Activated CD4-positive, alpha-beta T cell treated with anti-CD3 and anti-CD28 coated beads for 24 hours (primary cell): ENCODE results near the gene CSNK1D.
"Not testable (repeated sequence)": the region's sequence is repeated elsewhere in the genome, so short reads cannot be mapped to it uniquely, and the experiment has no call there.

Source experiments
- DNase-seq, 2 donors: peaks; one replicate each; pipeline ENCODE4 v3.0.0-alpha.2; 2020; ENCODE audit warnings: low read depth in 2 of 2

The CSNK1D gene

DNA sequence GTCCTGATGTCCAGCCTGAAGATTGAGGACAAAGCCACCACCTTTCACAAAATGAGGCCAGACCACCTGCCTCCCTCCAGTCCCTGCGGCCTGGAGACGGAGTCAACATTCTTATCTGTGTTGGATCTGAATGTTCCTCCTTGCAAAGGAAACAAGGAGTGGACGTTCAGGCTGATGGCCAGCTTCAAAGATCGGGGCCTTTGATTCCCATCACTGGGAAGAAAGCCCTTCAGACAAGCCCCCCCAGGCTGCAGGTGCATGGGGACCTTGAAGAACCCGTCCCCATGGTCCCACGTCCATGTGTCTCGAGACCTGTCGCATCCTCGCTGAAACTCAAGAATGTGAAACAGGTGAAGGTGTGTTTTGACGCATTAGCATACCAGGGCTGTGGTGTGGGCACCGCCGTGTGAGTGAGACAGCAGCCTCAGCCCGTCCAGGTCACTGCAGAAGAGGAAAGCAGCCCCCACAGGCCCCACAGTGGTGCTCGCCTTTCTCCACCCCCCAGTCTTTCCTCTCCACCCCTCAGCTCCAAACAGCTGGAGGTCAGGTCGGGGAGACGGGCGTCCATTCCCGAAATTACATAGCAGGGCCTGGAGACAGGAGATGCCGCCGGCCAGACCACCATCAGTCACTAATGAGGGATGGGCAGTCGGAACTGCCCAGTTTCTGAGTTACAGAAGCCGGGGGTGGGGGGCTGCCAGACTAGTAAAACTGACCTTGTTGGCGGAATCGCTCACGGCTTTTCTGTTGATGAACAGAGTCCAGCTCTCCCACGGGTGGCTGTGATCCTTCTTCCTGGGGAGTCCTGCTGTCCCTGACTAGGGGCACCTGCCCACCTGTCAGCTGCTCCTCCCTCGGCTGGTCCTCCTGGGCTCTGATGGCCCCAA lies 877 bp upstream of the CSNK1D start:
- no peak for DNase-seq

DNA sequence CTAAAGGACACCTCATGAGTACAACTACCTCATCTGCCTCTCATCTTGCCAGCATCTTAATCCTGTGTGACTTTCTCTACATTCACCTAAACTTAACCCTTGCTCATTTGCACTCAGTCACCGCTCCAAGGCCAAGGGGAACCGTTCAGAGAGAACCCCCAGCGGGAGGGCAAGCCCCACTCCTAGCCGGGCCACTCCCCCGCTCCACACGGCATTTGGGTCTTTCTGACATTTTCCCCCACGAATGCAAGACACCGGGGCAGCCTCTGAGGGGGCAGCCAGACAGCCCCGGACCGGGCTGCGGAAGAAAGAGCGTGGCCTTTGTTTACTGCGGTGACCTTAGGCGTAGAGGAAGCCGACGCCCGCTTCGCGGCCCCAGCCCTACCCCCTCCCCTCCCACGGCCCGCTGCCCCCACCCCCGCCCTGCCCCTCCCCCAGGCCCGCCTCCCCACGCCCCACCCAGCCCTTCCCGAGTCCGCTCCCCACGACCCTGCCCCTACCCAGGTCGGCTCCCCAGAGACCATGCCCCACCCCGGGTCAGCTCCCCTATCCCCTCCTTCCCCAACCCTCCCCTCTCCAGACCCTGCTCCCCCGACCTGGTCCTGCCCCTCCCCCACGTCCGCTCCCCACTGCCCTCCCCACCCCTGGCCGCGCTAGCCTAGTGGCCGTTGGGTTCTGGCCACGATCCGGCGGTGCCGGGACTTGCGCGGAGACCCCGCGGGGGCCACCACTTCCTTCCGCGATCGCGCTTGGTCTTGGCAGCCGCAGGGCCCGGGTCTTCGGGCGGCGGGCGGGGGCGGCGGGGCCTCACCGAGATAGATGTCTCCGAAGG lies 789 bp downstream of the CSNK1D start:
- DNase-seq, result peak in 1 of 2 donors; percentile 14

DNA sequence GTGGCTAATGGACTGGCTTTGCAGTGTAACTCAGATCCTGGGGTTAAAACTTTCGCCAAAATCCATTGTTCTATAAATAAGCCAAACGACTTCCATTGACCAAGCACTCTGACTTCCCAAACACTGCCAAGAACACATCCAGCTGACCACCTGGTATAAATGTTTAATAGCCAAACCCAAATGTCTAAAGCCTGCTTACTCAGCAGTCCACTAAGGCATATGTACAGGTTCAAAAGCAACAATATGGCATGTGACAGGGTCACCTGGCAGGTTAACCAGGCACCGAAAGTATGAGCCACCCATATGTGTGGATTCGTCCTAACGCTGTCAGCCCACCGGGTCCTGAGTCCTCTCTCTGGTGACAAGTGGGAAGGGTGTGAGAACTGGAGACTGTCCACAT lies 2.1 kb downstream of the CSNK1D start:
- DNase-seq, result no peak

DNA sequence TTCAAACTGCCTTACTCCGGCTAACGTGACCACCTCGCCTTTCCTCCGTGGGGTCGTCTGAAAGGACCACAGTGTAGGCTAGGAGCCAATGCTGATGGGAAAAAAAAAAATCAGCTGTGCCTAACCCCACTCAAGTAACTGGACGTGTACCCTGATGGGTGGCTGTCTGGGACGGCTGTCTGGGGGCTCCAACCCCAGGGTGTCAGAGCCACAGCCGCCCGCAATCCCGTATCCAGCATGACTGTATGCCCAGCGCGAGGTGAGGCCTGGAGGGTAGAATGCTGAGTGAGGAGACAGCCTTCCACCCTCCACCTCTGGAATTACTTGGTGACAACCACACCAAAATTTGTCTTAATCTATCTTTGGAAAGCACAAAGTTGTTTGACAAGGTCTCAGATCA lies 2.8 kb downstream of the CSNK1D start:
- DNase-seq, result no peak

DNA sequence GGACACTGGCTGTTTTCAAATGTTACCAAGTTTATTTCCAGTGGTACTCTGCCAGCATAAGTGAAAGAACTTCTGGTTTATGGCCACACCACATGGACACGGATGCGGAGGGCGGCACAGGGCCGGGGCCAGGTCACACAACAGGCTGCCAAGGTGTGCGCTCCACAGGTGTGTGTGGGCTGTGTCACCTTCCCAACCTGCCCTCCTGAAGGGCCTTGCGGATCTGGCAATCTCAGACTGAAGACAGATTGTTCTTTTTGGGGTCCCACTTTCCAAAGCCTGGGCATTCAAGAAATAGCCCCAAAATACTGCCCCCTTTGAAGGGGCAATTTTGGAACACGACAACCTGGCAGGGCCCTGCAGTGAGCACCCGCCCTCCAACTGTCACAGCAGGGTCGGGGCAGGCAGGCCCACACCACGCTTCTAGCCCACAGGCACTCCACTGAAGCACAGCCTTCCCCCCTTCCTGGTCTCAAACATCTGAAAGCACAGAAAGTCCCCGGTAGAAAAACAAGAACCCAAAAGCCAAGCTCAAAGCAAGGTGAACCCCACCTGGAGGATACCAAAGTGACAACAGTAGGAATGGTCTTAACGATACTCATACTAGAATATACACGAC lies 3.5 kb downstream of the CSNK1D start:
- DNase-seq, result no peak

DNA sequence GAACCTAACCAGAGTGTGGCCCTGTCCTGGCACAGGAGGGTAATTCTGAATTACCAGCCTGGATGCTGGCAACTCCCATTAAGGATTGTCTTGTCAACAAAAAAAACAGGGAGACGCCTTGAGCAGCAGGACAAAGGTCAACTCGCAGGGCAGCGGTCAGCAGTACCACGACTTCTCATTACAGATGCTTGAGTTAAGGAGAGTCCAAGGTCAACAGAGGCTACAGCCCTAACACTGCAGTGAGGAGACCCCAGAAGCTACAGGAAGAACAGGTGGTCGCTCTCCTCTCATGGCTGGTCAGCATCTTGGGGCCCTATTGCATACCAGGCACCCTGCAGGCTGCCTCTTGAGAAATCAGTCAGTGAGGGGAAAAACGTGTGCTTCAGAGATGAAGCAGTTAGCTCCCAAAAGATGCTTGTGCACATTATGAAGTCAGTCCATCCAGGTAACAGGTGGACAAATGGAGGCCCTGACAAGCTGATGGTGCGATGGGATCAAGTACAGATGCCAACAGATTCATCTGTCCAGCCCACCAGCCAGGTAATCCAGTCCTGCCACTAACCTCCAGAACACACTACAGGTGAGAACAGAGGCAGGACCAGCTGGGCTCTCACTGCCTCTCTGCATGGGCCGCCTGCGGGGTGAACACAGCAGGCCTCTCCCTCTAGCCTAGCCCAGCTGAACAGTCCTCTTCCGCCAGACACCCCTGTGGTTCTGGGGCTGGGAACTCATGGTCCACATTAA lies 4.2 kb downstream of the CSNK1D start:
- DNase-seq, result no peak

DNA sequence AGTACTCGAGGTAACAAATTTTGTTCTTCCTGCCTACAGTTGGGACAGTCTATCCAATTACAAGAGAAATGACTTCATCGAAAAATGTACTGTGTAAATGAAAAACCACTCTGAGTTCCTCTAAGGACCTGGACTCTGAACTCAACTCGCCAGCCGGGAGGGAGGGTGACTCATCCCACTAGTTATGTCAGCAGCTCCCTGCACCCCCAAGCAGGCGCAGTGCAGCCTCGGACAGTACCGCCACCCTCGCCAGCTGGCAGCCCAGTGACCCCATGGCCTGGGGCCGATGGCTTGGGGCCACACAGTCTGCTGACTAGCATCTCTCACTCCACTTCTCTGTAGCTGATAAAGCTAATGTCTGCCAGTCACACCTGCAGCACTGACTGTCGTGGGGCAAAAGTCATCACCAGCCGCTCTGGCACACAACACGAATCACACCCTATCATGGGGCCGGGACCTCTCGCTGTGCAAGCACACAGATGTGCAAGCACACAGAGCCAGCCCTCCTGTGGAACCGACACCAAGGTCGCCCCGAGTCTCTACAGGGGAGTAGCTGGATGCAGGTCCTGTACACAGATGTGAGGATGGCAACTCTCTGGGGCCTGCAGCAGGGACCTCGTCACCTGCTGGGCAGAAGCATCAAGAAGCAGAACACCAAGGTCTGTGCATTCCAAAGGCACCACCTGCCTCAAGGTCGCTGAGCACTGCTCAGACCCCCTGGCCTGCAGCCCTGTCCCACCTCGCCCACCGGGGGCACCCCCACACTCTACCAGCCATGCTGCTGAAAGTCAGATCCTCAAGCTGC lies 5.7 kb downstream of the CSNK1D start:
- no peak for DNase-seq

DNA sequence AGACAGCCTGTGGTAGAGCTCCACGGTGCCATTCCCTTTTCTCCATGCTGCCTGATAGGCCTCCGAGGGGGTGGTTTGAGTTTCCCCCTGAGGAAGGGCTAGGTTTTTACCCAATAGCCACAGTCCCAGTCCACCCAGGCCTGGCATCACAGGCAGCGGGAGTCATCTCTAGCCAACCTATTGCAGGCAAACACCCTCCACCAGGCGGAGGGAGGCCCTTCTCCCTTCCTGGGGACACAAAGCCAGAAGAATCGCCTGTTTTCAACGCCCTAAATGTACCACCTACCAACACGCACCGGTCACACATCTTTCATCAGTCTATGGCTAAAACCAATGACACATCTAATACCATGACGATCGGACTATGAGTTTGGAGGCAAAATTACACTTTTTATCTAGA lies 7.4 kb downstream of the CSNK1D start:
- DNase-seq, result no peak

DNA sequence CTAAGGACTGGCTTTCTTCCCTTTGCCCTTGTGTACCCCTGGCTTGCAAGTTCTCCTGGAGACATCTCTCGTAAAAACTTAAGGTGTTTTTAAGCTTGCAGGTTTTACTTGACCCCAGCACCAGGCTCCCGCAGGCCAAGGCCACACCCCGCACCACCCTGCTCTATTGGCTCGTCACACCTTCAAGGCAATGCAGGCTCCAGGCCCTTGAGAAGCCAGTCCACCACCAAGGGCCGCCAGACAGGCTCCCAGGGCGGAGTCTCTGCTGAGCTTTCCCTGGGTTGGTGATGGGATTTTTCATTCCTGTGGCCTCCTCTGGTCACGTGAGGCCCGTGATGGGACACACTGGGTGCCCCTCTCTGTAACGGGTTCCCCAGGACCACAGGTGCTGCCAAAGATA lies 9.9 kb downstream of the CSNK1D start:
- no peak for DNase-seq

DNA sequence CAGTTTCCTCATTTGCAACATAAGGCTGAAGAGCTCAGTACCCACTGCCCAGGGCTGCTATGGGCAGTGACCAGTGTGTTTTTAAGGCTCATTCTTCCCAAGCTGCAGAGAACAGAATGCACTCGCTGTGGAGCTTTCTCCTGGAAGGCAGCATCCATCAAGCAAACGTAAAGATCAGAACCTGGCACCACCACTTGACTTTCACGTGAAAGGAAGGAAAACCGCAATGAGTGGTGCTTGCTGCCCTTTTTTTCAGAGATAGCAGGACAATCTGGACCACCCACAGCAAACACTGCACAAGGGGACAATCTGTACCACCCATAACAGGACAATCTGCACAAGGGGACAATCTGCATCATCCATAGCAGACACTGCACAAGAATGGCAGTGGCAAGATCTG lies 11.2 kb downstream of the CSNK1D start:
- no peak for DNase-seq

DNA sequence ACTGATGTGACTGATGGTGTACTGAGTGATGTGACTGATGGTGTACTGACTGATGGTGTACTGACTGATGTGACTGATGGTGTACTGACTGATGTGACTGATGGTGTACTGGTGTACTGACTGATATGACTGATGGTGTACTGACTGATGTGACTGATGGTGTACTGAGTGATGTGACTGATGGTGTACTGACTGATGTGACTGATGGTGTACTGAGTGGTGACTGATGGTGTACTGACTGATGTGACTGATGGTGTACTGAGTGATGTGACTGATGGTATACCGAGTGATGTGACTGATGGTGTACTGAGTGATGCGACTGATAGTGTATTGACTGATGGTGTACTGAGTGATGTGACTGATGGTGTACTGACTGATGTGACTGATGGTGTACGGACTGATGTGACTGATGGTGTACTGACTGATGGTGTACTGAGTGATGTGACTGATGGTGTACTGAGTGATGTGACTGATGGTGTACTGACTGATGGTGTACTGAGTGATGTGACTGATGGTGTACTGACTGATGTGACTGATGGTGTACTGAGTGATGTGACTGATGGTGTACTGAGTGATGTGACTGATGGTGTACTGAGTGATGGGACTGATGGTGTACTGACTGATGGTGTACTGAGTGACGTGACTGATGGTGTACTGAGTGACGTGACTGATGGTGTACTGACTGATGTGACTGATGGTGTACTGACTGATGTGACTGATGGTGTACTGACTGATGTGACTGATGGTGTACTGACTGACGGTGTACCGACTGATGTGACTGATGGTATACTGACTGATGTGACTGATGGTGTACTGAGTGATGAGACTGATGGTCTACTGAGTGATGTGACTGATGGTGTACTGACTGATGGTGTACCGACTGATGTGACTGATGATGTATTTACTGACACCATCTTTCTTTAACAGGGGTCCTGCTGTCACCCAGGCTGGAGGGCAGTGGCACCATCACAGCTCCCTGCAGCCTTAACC lies 13.2 kb downstream of the CSNK1D start:
- DNase-seq, result not testable (repeated sequence)

DNA sequence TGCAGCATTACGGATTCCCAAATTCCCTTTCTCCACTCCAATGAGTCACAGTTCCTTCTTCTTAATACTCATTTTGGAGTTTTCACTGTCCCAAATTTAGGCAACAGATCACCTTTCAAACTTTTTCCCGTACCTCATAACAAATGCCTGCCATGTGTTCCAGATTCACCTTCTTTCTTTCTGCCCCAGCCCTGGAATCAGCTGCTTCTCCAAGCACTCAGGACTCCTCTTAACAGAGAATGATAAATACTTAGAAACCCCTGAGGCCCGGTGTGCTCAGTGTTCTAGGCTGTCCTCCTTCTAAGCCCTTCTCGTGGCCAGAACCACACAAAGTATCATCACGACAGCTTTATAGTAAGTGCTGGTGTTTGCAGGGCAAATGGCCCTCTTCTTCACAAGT lies 14.9 kb downstream of the CSNK1D start:
- DNase-seq, result no peak

DNA sequence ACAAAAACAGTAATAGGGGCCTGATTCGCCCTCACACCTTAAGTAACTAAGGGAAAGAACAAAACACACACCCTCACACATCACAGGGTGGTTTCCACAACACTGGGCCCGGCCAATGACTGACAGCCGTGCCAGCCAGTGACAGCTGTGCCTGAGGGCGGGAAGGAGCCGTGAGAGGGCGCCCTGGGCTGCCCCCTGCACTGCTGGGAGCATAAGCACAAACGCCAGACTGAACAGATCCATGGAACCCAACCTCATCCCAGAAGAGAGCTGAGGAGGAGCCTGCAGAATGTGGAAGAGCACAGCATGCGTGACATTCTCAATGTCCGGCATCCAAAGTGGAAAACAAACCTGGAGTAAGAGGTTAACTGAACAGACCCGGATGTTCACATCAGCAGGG lies 16.0 kb downstream of the CSNK1D start:
- DNase-seq, result no peak

DNA sequence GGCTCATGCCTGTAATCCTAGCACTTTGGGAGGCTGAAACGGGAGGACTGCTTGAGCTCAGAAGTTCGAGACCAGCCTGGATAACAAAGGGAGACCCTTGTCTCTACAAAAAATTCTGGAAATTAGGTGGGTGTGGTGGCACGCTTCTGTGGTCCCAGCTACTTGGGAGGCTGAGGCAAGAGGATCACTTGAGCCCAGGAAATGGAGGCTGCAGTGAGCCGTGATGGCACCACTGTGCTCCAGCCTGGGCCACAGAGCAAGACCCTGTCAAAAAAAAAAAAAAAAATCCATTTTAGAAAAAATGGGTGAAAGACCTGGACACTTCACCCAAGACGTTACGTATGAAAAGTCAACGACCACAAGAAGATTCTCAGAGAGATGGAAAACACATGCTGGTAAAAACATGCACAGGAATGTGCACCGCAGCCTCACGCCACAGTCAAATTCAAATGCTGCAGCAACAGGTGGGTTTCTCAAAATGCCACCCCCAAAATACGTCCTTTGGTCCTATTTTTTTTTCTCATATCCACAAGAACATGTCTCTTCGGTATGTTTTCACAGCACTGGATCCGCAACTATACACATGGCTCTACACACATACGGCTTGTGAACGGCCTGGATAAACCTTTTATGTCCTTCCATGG lies 17.1 kb downstream of the CSNK1D start:
- DNase-seq, result no peak

DNA sequence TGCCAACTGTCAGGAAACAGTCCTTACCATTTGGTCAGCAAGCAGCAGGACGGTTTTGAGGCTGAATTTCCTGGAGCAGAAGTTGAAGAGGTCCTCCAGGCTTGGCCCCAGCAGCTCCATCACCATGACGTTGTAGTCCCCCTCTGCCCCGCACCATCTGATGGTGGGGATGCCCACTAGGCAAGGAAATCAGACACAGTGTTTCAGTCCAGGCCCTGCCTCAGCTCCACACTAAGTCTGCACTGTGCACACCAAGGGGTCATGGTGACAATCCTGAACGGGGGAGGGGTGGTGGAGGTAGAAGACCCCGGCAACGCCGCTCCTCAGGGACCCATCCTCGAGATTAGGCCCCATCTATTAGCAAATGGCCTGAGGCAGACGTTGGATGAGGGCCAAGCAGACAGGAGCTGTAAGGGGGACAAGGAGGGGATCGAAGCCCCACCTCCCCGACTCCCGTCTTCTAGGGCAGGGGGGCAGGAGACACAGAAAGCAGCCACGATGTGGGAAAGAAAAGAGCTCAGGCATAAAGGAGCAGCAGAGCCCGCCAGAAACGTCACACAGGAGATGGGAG lies 18.0 kb downstream of the CSNK1D start:
- DNase-seq, result no peak

DNA sequence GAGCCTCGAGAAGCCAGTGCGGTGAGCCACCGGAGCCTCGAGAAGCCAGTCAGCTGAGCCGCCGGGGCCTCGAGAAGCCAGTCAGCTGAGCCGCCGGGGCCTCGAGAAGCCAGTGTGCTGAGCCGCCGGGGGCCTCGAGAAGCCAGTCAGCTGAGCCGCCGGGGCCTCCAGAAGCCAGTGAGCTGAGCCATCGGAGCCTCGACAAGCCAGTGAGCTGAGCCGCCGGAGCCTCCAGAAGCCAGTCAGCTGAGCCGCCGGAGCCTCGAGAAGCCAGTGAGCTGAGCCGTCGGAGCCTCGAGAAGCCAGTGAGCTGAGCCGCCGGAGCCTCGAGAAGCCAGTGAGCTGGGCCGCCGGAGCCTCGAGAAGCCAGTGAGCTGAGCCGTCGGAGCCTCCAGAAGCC lies 18.8 kb downstream of the CSNK1D start:
- DNase-seq, result not testable (repeated sequence)

DNA sequence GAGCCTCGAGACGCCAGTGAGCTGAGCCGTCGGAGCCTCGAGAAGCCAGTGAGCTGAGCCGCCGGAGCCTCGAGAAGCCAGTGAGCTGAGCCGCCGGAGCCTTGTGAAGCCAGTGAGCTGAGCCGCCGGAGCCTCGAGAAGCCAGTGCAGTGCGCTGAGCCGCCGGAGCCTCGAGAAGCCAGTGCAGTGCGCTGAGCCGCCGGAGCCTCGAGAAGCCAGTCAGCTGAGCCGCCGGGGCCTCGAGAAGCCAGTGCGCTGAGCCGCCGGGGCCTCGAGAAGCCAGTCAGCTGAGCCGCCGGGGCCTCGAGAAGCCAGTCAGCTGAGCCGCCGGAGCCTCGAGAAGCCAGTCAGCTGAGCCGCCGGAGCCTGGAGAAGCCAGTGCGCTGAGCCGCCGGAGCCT lies 19.4 kb downstream of the CSNK1D start:
- not testable (repeated sequence) for DNase-seq

DNA sequence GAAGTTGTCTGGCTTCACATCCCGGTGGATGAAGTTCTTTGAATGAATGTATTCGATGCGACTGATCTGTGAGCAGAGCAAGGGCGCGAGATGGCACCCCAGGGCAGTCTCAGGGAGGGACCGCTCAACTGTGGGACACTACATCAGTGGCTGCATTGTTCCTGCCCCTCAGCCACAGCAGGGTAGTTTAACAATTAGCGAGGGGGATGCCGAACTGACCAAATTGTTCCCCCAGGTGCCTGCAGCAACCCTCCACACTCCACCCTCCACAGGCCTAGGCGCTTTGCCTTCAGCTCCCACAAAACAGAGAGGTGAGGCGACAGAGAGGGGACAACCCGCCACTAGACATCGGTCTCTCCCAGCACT lies 20.3 kb downstream of the CSNK1D start:
- DNase-seq, result no peak
